ENCODE measurements around the gene THOP1. TPM values are rescaled to one million over a fixed set of nuclear protein-coding genes. Genes with fewer than 3 reads are reported as not detected.

THOP1 gene
- total RNA-seq, 1 experiment from 2014 or later = 85.9 TPM

- H3K27me3 Mint-ChIP-seq (ENCODE audit: unreplicated experiment) = no peaks in the 10 kb centered on the region
- intact Hi-C loops (cut with micrococcal nuclease; ENCODE audit: unreplicated experiment) = no loop called here
- no peak for DNase-seq
- H3K9me3 Mint-ChIP-seq (ENCODE audit: low read depth, unreplicated experiment) = no peaks in the 10 kb centered on the region
- H3K4me1 Mint-ChIP-seq (ENCODE audit: low read depth, unreplicated experiment) = no peaks in the 10 kb centered on the region
- TF ChIP-seq CTCF (IDR thresholded peaks at IDR 0.05; ENCODE audit: unreplicated experiment) = no peak
- no peak overlapping the region for H3K4me3 Mint-ChIP-seq (ENCODE audit: low read depth, unreplicated experiment)
- H3K27ac Mint-ChIP-seq (ENCODE audit: unreplicated experiment) = no peak overlapping the region
- H3K36me3 Mint-ChIP-seq (ENCODE audit: insufficient read depth, unreplicated experiment) = peaks cover 16% of the 10 kb centered on the region
- CTCF ChIA-PET = no interaction called here
- no TSS peak for BruUV-seq (replicated peaks)
Measured at GRCh38 chr19:2805261-2805900, 20.1 kb downstream of the THOP1 start.

- intact Hi-C loops (cut with micrococcal nuclease; ENCODE audit: unreplicated experiment) = no loop called here
- H3K36me3 Mint-ChIP-seq (ENCODE audit: insufficient read depth, unreplicated experiment) = peaks cover 16% of the 10 kb centered on the region
- H3K4me3 Mint-ChIP-seq (ENCODE audit: low read depth, unreplicated experiment) = no peak overlapping the region
- CTCF ChIA-PET = no interaction called here
- no peak overlapping the region for H3K27ac Mint-ChIP-seq (ENCODE audit: unreplicated experiment)
- H3K4me1 Mint-ChIP-seq (ENCODE audit: low read depth, unreplicated experiment) = no peaks in the 10 kb centered on the region
- BruUV-seq (replicated peaks) = no TSS peak
- DNase-seq = no peak
- H3K27me3 Mint-ChIP-seq (ENCODE audit: unreplicated experiment) = no peaks in the 10 kb centered on the region
- no peak for TF ChIP-seq CTCF (IDR thresholded peaks at IDR 0.05; ENCODE audit: unreplicated experiment)
- no peaks in the 10 kb centered on the region for H3K9me3 Mint-ChIP-seq (ENCODE audit: low read depth, unreplicated experiment)
Measured at GRCh38 chr19:2805991-2806649, 20.8 kb downstream of the THOP1 start.

- Mint-ChIP-seq H3K27me3 (ENCODE audit: unreplicated experiment) (no peaks in the 10 kb centered on the region), H3K4me1 (ENCODE audit: low read depth, unreplicated experiment) (no peaks in the 10 kb centered on the region), H3K36me3 (ENCODE audit: insufficient read depth, unreplicated experiment) (peaks cover 16% of the 10 kb centered on the region), H3K27ac (ENCODE audit: unreplicated experiment) (no peak overlapping the region), H3K4me3 (ENCODE audit: low read depth, unreplicated experiment) (no peak overlapping the region), H3K9me3 (ENCODE audit: low read depth, unreplicated experiment) (no peaks in the 10 kb centered on the region)
- TF ChIP-seq CTCF (IDR thresholded peaks at IDR 0.05; ENCODE audit: unreplicated experiment) = no peak
- CTCF ChIA-PET = no interaction called here
- DNase-seq = no peak
- intact Hi-C loops (cut with micrococcal nuclease; ENCODE audit: unreplicated experiment) = no loop called here
- BruUV-seq (replicated peaks) = no TSS peak
Measured at GRCh38 chr19:2806736-2807378, 21.6 kb downstream of the THOP1 start.

GRCh38 chr19:2807379-2808128 lies 22.3 kb downstream of the THOP1 start:
- Mint-ChIP-seq H3K27ac (ENCODE audit: unreplicated experiment) (no peak overlapping the region), H3K27me3 (ENCODE audit: unreplicated experiment) (no peaks in the 10 kb centered on the region), H3K4me1 (ENCODE audit: low read depth, unreplicated experiment) (no peaks in the 10 kb centered on the region), H3K4me3 (ENCODE audit: low read depth, unreplicated experiment) (no peak overlapping the region), H3K36me3 (ENCODE audit: insufficient read depth, unreplicated experiment) (peaks cover 13% of the 10 kb centered on the region), H3K9me3 (ENCODE audit: low read depth, unreplicated experiment) (no peaks in the 10 kb centered on the region)
- intact Hi-C loops (cut with micrococcal nuclease; ENCODE audit: unreplicated experiment) = no loop called here
- BruUV-seq (replicated peaks) = no TSS peak
- no peak for DNase-seq
- CTCF ChIA-PET = no interaction called here
- TF ChIP-seq CTCF (IDR thresholded peaks at IDR 0.05; ENCODE audit: unreplicated experiment) = no peak
